Body of pancreas (tissue), 4 donors: ENCODE measurements around the gene SEMG2. TPM values are rescaled to one million over a fixed set of nuclear protein-coding genes. Genes with fewer than 3 reads are reported as not detected.

ENCODE experiments used
- ATAC-seq: fragments of 150-250 bp; one replicate; pipeline ENCODE4 v1.9.1; 2016
- DNase-seq, 4 donors: peaks; one replicate each; pipeline ENCODE4 v3.0.0-alpha.2; 2019
- H3K27ac ChIP-seq, 4 donors: fragments of 200-600 bp; sonication (generic); 1 replicate in 3 of 4; 2 replicates in 1 of 4; pipeline versions ENCODE4 v1.5.1 to v1.6.1; 2016 to 2019; ENCODE audit warnings: mild to moderate bottlenecking in 1 of 4, mixed read lengths in 1 of 4, moderate library complexity in 1 of 4
- H3K27me3 ChIP-seq, 2 donors: fragments of 200-600 bp; sonication (generic); one replicate each; pipeline ENCODE4 v1.6.0; 2016; ENCODE audit warnings: mild to moderate bottlenecking in 1 of 2
- H3K36me3 ChIP-seq, 2 donors: fragments of 200-600 bp; sonication (generic); replicated peaks in 1 of 2; 2 replicates each; pipeline ENCODE4 v1.5.1; 2016; ENCODE audit warnings: low read depth in 2 of 2; ENCODE audit not compliant: insufficient read depth in 1 of 2
- H3K4me1 ChIP-seq: fragments of 200-600 bp; sonication (generic); one replicate; pipeline ENCODE4 v1.6.0; 2016
- H3K4me3 ChIP-seq, 2 donors: fragments of 200-600 bp; sonication (generic); 1 replicate in 1 of 2; 2 replicates in 1 of 2; pipeline ENCODE4 v1.5.1; 2016 to 2019
- H3K9me3 ChIP-seq, 3 donors: fragments of 200-600 bp; sonication (generic); 1 replicate in 2 of 3; 2 replicates in 1 of 3; pipeline ENCODE4 v1.5.1; 2016
- CTCF ChIP-seq, 7 experiments: fragments of 450-650 bp in 4 of 7; fragments of 200-600 bp in 3 of 7; sonication (generic) in 3 of 7; IDR thresholded peaks; one replicate each; pipeline ENCODE4 v1.5.1; 2016 to 2019; ENCODE audit warnings: antibody characterized with exemption in 7 of 7
- POLR2A ChIP-seq, 3 donors: fragments of 450-650 bp; IDR thresholded peaks; one replicate each; pipeline ENCODE4 v1.6.1; 2016; ENCODE audit warnings: antibody characterized with exemption in 3 of 3, mild to moderate bottlenecking in 2 of 3
- WGBS, 2 donors: methylation state at CpG; one replicate each; pipeline ENCODE4 v1.1.5; 2017; 5-methylcytosine and 5-hydroxymethylcytosine counted together
- intact Hi-C: fragments of 100-400 bp; cut with DNase I; formaldehyde crosslinking; loops from one replicate; pipeline ENCODE4 v1.15.1; 2023
- total RNA-seq, 2 donors: library from RNA; depleted of rRNA; stranded (reverse); fragments of >200 nt; gene quantifications; one replicate each; pipeline ENCODE4 v1.1.0, GENCODE V29; 2016

Gene SEMG2, protein sequence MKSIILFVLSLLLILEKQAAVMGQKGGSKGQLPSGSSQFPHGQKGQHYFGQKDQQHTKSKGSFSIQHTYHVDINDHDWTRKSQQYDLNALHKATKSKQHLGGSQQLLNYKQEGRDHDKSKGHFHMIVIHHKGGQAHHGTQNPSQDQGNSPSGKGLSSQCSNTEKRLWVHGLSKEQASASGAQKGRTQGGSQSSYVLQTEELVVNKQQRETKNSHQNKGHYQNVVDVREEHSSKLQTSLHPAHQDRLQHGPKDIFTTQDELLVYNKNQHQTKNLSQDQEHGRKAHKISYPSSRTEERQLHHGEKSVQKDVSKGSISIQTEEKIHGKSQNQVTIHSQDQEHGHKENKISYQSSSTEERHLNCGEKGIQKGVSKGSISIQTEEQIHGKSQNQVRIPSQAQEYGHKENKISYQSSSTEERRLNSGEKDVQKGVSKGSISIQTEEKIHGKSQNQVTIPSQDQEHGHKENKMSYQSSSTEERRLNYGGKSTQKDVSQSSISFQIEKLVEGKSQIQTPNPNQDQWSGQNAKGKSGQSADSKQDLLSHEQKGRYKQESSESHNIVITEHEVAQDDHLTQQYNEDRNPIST
- not detected for total RNA-seq

DNA sequence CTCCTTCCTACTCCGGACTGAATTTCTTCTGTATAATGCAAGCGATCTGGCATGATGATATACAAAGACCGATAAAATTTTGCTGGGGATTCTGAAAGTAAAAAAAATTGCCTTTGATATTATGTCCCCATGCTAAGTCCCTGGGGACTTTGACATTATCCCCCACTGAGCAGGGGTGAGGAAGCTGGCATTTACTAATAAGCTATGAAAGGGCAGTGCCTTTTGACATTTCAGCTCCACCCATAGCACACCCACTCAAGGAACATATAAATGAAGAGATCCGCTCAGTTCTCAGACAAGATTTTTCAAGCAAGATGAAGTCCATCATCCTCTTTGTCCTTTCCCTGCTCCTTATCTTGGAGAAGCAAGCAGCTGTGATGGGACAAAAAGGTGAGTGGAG is at the start of gene SEMG2:
SEMG2 (plus strand) TSS at position 298 of the 400 bp plus-strand sequence; CDS start at position 315, 17 bp downstream.
- Histone ChIP-seq H3K9me3 (no peaks in the 10 kb centered on the region), H3K36me3 (no peaks in the 10 kb centered on the region), H3K4me3 (no peak within 1 kb of the TSS), H3K27ac (no peak within 1 kb of the TSS), H3K4me1 (no peaks in the 10 kb centered on the region), H3K27me3 (no peaks in the 10 kb centered on the region)
- TF ChIP-seq POLR2A (IDR thresholded peaks at IDR 0.05) (no peak), CTCF (IDR thresholded peaks at IDR 0.05) (no peak)
- intact Hi-C loops = no loop called here
- ATAC-seq = no peak
- no peak for DNase-seq
- WGBS, 2 donors = 85% methylated on average over 4 of the region's 4 CpGs

- Histone ChIP-seq H3K9me3 (no peaks in the 10 kb centered on the region), H3K27ac (no peak overlapping the region), H3K27me3 (no peaks in the 10 kb centered on the region), H3K4me3 (no peak overlapping the region), H3K4me1 (peaks cover 7% of the 10 kb centered on the region), H3K36me3 (no peaks in the 10 kb centered on the region)
- intact Hi-C loops = no loop called here
- ATAC-seq (no peak), DNase-seq (no peak)
- TF ChIP-seq POLR2A (IDR thresholded peaks at IDR 0.05) (no peak), CTCF (IDR thresholded peaks at IDR 0.05) (no peak)
- WGBS, 2 donors = 14 to 25% methylated on average over 1 of the region's 1 CpG
These were observed 47.7 kb upstream of the SEMG2 start for GRCh38 chr20:45173522-45173921.

DNA sequence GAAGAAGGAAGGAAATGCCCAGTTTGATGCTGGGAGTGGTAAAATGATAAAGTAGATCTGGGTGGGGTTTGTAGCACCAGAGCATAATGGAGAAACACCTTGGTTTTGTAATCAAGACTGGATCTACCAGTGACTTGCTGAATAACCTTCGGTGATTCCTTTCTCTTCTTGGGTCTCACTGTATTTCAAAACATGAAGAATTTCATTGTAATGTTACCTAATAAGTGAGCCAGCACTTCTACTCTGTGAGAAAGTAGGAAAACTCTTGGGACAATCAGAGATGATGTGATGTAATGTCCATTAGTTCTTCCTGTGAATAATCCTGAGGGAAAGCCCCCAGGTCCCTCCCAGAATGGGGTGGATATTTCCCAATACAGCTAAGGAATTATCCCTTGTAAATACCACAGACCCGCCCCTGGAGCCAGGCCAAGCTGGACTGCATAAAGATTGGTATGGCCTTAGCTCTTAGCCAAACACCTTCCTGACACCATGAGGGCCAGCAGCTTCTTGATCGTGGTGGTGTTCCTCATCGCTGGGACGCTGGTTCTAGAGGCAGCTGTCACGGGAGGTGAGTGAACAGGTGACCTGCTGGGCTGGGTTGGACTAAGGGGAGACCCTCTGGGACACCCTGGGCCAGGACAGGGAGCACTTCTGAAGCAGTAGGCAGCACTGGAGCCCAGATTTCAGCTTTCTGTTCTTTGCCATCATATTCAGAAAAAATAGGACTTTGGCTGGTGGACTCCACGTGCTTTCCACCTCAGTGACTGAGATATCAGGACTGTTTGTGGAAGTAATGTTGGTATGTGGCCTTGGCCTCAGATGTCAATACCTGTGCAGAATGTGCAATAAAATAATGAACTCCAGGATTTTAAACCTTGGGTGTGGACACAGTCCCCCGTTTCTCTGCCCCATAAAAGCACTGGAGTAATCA is 46.5 kb upstream of the SEMG2 start, which contains the start of gene PI3:
PI3 (plus strand) TSS at position 469 of the 931 bp plus-strand sequence; CDS start at position 490, 21 bp downstream.
- WGBS, 2 donors = 42 to 48% methylated on average over 6 of the region's 8 CpGs
- Histone ChIP-seq H3K27ac (no peak within 1 kb of the TSS), H3K27me3 (no peaks in the 10 kb centered on the region)

More for the DNA sequence above, 46.5 kb upstream of the SEMG2 start, which contains the start of gene PI3:
- H3K4me3 ChIP-seq = no peak within 1 kb of the TSS
- ATAC-seq (no peak), DNase-seq (peak in 3 of 4 donors; percentile 27 to 38 (median 34))
- intact Hi-C loops = no loop called here
- no peaks in the 10 kb centered on the region for H3K36me3 ChIP-seq
- H3K4me1 ChIP-seq = peaks cover 7% of the 10 kb centered on the region
- TF ChIP-seq POLR2A (IDR thresholded peaks at IDR 0.05) (no peak), CTCF (IDR thresholded peaks at IDR 0.05) (no peak)
- H3K9me3 ChIP-seq = no peaks in the 10 kb centered on the region
